ENCODE results near the gene TYROBP. TPM values are rescaled to one million over a fixed set of nuclear protein-coding genes. Genes with fewer than 3 reads are reported as not detected.
"Not testable (repeated sequence)": the region's sequence is repeated elsewhere in the genome, so short reads cannot be mapped to it uniquely, and the experiment has no call there.

The TYROBP gene
- total and polyA plus RNA-seq, 7 donors: 71.5 to 211 (median 125) TPM

DNA sequence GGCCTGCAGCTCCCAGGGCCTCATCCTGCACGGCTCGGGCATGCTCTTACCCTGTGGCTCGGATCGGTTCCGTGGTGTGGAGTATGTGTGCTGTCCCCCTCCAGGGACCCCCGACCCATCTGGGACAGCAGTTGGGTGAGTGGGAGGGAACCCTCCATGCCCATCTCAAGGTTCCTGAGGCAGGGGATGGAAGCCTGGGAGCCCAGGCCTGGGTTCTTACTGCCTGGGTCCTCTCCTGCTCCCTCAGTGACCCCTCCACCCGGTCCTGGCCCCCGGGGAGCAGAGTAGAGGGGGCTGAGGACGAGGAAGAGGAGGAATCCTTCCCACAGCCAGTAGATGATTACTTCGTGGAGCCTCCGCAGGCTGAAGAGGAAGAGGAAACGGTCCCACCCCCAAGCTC is 36.5 kb downstream of the TYROBP start:
- H3K36me3 ChIP-seq: no peaks in the 10 kb centered on the region
- H3K27me3 ChIP-seq: peaks cover 0 to 49% (median 28%) of the 10 kb centered on the region in 3 donors
- 71 to 82% methylated on average over 12 of the region's 12 CpGs for WGBS, 2 donors
- TF ChIP-seq POLR2AphosphoS5 (IDR thresholded peaks at IDR 0.05) (no peak), POLR2A (IDR thresholded peaks at IDR 0.05) (no peak), EP300 (IDR thresholded peaks at IDR 0.05) (no peak)
- TF ChIP-seq, protein P1, sequence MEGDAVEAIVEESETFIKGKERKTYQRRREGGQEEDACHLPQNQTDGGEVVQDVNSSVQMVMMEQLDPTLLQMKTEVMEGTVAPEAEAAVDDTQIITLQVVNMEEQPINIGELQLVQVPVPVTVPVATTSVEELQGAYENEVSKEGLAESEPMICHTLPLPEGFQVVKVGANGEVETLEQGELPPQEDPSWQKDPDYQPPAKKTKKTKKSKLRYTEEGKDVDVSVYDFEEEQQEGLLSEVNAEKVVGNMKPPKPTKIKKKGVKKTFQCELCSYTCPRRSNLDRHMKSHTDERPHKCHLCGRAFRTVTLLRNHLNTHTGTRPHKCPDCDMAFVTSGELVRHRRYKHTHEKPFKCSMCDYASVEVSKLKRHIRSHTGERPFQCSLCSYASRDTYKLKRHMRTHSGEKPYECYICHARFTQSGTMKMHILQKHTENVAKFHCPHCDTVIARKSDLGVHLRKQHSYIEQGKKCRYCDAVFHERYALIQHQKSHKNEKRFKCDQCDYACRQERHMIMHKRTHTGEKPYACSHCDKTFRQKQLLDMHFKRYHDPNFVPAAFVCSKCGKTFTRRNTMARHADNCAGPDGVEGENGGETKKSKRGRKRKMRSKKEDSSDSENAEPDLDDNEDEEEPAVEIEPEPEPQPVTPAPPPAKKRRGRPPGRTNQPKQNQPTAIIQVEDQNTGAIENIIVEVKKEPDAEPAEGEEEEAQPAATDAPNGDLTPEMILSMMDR (IDR thresholded peaks at IDR 0.05): no peak
- H3K4me3 ChIP-seq: no peak overlapping the region
- no peak for DNase-seq
- H3K27ac ChIP-seq: no peak overlapping the region
- intact Hi-C loops (cut with DNase I): no loop called here
- H3K9me3 ChIP-seq: no peaks in the 10 kb centered on the region
- H3K4me1 ChIP-seq: peaks cover 0 to 28% (median 22%) of the 10 kb centered on the region in 4 donors

DNA sequence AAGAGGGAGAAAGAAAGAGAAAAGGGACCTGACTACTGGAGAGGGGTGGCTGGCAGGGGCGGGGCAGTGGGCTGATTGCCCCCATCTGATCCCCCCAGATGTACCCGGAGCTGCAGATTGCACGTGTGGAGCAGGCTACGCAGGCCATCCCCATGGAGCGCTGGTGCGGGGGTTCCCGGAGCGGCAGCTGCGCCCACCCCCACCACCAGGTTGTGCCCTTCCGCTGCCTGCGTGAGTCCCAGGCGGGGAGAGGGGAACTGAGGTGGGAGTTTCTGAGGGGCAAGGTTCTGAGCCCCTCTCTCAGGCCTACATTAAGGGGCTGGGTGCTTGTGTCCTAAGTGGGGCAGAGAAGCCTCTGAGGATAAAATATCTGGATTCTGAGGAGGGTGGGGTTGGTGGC is 37.3 kb downstream of the TYROBP start:
- H3K4me1 ChIP-seq: peaks cover 0 to 28% (median 22%) of the 10 kb centered on the region in 4 donors
- DNase-seq: no peak
- no peak overlapping the region for H3K27ac ChIP-seq
- no peaks in the 10 kb centered on the region for H3K9me3 ChIP-seq
- no peaks in the 10 kb centered on the region for H3K36me3 ChIP-seq
- WGBS, 2 donors: 71 to 78% methylated on average over 12 of the region's 12 CpGs
- H3K27me3 ChIP-seq: peaks cover 0 to 50% (median 28%) of the 10 kb centered on the region in 3 donors
- TF ChIP-seq POLR2A (IDR thresholded peaks at IDR 0.05): no peak
- intact Hi-C loops (cut with DNase I): no loop called here
- no peak overlapping the region for H3K4me3 ChIP-seq

DNA sequence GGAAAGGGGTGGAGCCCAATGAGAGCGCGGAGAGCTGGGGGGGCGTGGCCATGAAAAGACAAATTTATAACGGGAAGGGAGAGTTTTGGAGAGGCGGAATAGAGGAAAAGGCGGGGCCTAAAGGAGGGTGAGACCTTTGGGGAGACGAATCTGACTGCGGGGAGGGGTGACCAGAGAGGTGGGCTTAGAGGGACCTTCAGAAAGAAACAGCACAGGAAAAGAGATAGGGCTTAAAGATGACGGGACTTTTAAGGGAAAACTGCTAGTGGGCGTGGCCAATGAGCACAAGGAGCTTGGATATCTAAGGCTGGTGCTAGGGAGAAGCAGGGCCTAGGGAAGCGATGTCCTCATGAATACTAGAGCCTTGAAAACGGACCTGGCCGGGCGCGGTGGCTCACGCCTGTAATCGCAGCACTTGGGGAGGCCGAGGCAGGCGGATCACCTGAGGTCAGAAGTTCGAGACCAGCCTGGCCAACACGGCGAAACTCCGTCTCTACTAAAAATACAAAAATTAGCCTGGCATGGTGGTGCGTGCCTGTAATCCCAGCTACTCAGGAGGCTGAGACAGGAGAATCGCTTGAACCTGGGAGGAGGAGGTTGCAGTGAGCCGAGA is 37.9 kb downstream of the TYROBP start:
- Histone ChIP-seq H3K27me3 (peaks cover 0 to 56% (median 28%) of the 10 kb centered on the region in 3 donors), H3K4me1 (peaks cover 0 to 28% (median 22%) of the 10 kb centered on the region in 4 donors), H3K4me3 (peak overlapping the region in 1 of 4 donors; percentile 17)
- H3K27ac ChIP-seq; H3K9me3 ChIP-seq; DNase-seq; intact Hi-C loops (cut with DNase I); H3K36me3 ChIP-seq: not testable (repeated sequence)
- 36 to 43% methylated on average over 26 of the region's 26 CpGs for WGBS, 2 donors

- TF ChIP-seq POLR2A (IDR thresholded peaks at IDR 0.05): no peak
- TF ChIP-seq, protein P1 (IDR thresholded peaks at IDR 0.05): no peak
- no peak for TF ChIP-seq EP300 (IDR thresholded peaks at IDR 0.05)
- no peak for TF ChIP-seq POLR2AphosphoS5 (IDR thresholded peaks at IDR 0.05)
- Histone ChIP-seq H3K27me3 (peaks cover 0 to 59% (median 28%) of the 10 kb centered on the region in 3 donors), H3K36me3 (no peaks in the 10 kb centered on the region), H3K27ac (no peak overlapping the region), H3K4me3 (peak overlapping the region in 2 of 4 donors; percentile 53 to 56), H3K4me1 (peaks cover 0 to 28% (median 22%) of the 10 kb centered on the region in 4 donors), H3K9me3 (no peaks in the 10 kb centered on the region)
- DNase-seq: no peak
- intact Hi-C loops (cut with DNase I): no loop called here
- WGBS, 2 donors: 2% methylated on average over 51 of the region's 51 CpGs
Observed at GRCh38 chr19:35869327-35870123, 38.6 kb downstream of the TYROBP start.

DNA sequence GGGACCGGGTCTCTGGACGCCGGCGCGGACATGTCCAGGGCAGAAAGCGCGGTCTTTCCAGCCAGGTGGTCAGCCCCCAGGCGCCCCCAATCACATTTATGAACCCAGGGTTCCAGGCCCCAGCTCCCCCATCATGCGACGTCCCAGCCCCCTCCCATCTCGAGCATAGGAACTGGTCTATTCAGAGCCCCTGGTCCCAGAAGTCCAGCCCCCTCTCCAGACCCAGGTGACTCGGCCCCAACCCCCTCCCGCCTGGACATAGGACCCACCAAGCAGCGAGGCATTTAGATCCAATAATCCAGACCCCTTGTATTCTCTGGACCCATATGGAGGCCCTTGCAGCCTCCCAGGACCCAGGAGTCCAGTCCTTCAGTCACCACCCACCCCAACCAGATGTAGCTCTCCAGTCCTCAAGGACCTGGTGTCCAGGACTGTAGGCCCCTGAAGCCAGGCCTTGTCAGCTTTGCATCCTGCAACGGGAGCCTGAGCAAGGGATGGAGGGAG is 39.2 kb downstream of the TYROBP start:
- DNase-seq: no peak
- Histone ChIP-seq H3K36me3 (no peaks in the 10 kb centered on the region), H3K27ac (no peak overlapping the region), H3K27me3 (peaks cover 0 to 62% (median 28%) of the 10 kb centered on the region in 3 donors), H3K9me3 (no peaks in the 10 kb centered on the region), H3K4me1 (peaks cover 0 to 28% (median 22%) of the 10 kb centered on the region in 4 donors), H3K4me3 (peak overlapping the region in 3 of 4 donors; percentile 43 to 56 (median 53))
- intact Hi-C loops (cut with DNase I): no loop called here
- WGBS, 2 donors: 2 to 4% methylated on average over 15 of the region's 15 CpGs
- TF ChIP-seq POLR2AphosphoS5 (IDR thresholded peaks at IDR 0.05) (no peak), EP300 (IDR thresholded peaks at IDR 0.05) (no peak), POLR2A (IDR thresholded peaks at IDR 0.05) (no peak)
- TF ChIP-seq, protein P1 (IDR thresholded peaks at IDR 0.05): no peak
